Natural killer cell (primary cell): ENCODE measurements around the gene CDKL4. TPM values are rescaled to one million over a fixed set of nuclear protein-coding genes. Genes with fewer than 3 reads are reported as not detected.

Source experiments
- ATAC-seq, 3 donors: fragments of 150-1000 bp in 2 of 3; fragments of 200-7000 bp in 1 of 3; cut with Tn5 transposase; 1 replicate in 1 of 3; 2 replicates in 2 of 3; pipeline ENCODE4 v1.10.0; 2021; ENCODE audit warnings: mild to moderate bottlenecking in 2 of 3, moderate library complexity in 2 of 3
- DNase-seq, 2 donors: peaks; one replicate each; pipeline versions ENCODE4 v3.0.0 to v3.0.0-alpha.2; 2013 to 2021; ENCODE audit warnings: mixed read lengths in 1 of 2
- H3K27ac ChIP-seq: one replicate; pipeline ENCODE4 v1.5.1; 2013; ENCODE audit warnings: mild to moderate bottlenecking, low read length
- H3K27me3 ChIP-seq: one replicate; pipeline ENCODE4 v1.6.1; 2013; ENCODE audit warnings: low read length; ENCODE audit not compliant: control insufficient read depth, insufficient read depth
- H3K36me3 ChIP-seq: one replicate; pipeline ENCODE4 v1.6.1; 2013; ENCODE audit warnings: low read length; ENCODE audit not compliant: control insufficient read depth, insufficient read depth
- H3K4me1 ChIP-seq: one replicate; pipeline ENCODE4 v1.6.1; 2013; ENCODE audit warnings: low read length; ENCODE audit not compliant: control insufficient read depth, insufficient read depth
- H3K4me3 ChIP-seq: one replicate; pipeline ENCODE4 v1.5.1; 2013; ENCODE audit warnings: low read length
- H3K9me3 ChIP-seq: one replicate; pipeline ENCODE4 v1.6.1; 2013; ENCODE audit warnings: low read length; ENCODE audit not compliant: control insufficient read depth, insufficient read depth
- H3K27ac Mint-ChIP-seq, 2 donors: one replicate each; pipeline ENCODE4 v1.8.0; 2022; ENCODE audit warnings: mild to moderate bottlenecking in 2 of 2, mixed read lengths in 2 of 2, moderate library complexity in 1 of 2
- H3K27me3 Mint-ChIP-seq, 2 donors: one replicate each; pipeline ENCODE4 v1.8.0; 2022; ENCODE audit warnings: low read depth in 2 of 2, mixed read lengths in 2 of 2
- H3K36me3 Mint-ChIP-seq: one replicate; pipeline ENCODE4 v1.8.0; 2022; ENCODE audit warnings: mixed read lengths
- H3K4me1 Mint-ChIP-seq, 2 donors: one replicate each; pipeline ENCODE4 v1.8.0; 2022; ENCODE audit warnings: mixed read lengths in 2 of 2
- H3K4me3 Mint-ChIP-seq: one replicate; pipeline ENCODE4 v1.8.0; 2022; ENCODE audit warnings: mild to moderate bottlenecking, moderate library complexity, mixed read lengths
- H3K9me3 Mint-ChIP-seq, 2 donors: one replicate each; pipeline ENCODE4 v1.8.0; 2022; ENCODE audit warnings: mixed read lengths in 2 of 2
- WGBS: methylation state at CpG from one replicate; pipeline ENCODE4 v1.1.7; 2013; ENCODE audit warnings: missing lambda C conversion rate; ENCODE audit not compliant: insufficient coverage; 5-methylcytosine and 5-hydroxymethylcytosine counted together
- intact Hi-C: fragments of 100-400 bp; cut with micrococcal nuclease; formaldehyde crosslinking; loops from one replicate; pipeline ENCODE4 v1.14.2; 2022
- total RNA-seq, 4 donors: library from RNA; stranded (reverse); fragments of 120-200 nt in 1 of 4; gene quantifications; one replicate each; pipeline versions ENCODE4 v1.2.3 to v1.2.4, GENCODE V29; 2013 to 2022
- TF ChIP-seq, protein P1 (sequence below): fragments of 200-600 bp; IDR thresholded peaks from one replicate; pipeline ENCODE4 v1.8.0; 2022; ENCODE audit warnings: antibody characterized with exemption

The CDKL4 gene
- total RNA-seq, 3 donors from 2014 or later (not counting 1 experiment from before 2014, with no cell fraction given): not detected

DNA sequence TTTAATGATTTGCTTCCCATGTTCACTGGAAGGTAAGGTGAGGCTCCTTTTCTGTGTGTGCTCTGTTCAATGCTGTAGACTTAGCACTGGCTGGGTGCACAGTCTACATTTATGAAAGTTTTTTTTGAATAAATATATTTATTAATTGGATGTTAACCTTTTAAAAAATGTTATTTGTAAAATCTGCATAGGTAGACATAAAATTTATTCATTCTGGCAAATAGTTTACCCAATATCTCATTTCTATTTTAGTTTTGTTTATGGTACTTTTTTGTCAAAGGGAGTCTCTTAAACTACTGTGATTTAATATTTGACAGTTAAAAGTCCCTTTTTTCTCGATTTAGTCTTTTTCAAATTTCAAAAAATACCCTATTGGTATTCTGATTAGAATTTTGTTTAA is 19.9 kb downstream of the CDKL4 start:
- H3K4me3 ChIP-seq: no peak overlapping the region
- Mint-ChIP-seq H3K36me3 (no peaks in the 10 kb centered on the region), H3K27ac (no peak overlapping the region), H3K4me3 (no peak overlapping the region), H3K4me1 (peaks cover 19 to 21% of the 10 kb centered on the region in 2 donors), H3K9me3 (no peaks in the 10 kb centered on the region), H3K27me3 (peaks cover 0 to 5% of the 10 kb centered on the region in 2 donors)
- intact Hi-C loops: no loop called here
- no peaks in the 10 kb centered on the region for H3K36me3 ChIP-seq
- ATAC-seq: no peak
- no CpG with 5 or more reads among the region's 1 CpG for WGBS
- no peak for DNase-seq
- H3K27me3 ChIP-seq: no peaks in the 10 kb centered on the region
- no peak overlapping the region for H3K27ac ChIP-seq
- H3K9me3 ChIP-seq: no peaks in the 10 kb centered on the region
- H3K4me1 ChIP-seq: peaks cover 3% of the 10 kb centered on the region
- TF ChIP-seq, protein P1, sequence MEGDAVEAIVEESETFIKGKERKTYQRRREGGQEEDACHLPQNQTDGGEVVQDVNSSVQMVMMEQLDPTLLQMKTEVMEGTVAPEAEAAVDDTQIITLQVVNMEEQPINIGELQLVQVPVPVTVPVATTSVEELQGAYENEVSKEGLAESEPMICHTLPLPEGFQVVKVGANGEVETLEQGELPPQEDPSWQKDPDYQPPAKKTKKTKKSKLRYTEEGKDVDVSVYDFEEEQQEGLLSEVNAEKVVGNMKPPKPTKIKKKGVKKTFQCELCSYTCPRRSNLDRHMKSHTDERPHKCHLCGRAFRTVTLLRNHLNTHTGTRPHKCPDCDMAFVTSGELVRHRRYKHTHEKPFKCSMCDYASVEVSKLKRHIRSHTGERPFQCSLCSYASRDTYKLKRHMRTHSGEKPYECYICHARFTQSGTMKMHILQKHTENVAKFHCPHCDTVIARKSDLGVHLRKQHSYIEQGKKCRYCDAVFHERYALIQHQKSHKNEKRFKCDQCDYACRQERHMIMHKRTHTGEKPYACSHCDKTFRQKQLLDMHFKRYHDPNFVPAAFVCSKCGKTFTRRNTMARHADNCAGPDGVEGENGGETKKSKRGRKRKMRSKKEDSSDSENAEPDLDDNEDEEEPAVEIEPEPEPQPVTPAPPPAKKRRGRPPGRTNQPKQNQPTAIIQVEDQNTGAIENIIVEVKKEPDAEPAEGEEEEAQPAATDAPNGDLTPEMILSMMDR: no peak

DNA sequence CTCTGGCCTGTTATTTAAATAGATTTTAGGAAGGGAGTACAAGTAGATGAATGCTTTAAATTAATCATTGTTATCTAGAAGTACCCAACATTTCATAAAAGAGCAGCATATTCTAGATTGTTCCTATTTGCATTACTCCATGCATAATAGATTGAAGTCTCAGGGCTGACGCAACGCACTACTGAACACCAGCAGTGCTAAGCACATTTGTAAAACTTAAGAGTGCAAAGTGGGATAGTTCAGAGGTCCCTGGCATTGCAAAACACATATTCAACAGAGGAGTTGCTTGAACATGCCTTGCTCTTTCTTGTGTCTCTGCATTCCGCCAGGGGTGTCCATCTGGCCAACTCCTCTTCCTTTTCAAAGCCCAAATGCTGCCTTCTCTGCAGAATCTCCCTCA is 22.3 kb downstream of the CDKL4 start:
- Mint-ChIP-seq H3K4me1 (peaks cover 24 to 25% of the 10 kb centered on the region in 2 donors), H3K9me3 (no peaks in the 10 kb centered on the region), H3K4me3 (no peak overlapping the region), H3K27ac (no peak overlapping the region), H3K36me3 (no peaks in the 10 kb centered on the region), H3K27me3 (peaks cover 0 to 5% of the 10 kb centered on the region in 2 donors)
- Histone ChIP-seq H3K9me3 (no peaks in the 10 kb centered on the region), H3K4me1 (peaks cover 19% of the 10 kb centered on the region), H3K27me3 (no peaks in the 10 kb centered on the region), H3K36me3 (no peaks in the 10 kb centered on the region), H3K4me3 (no peak overlapping the region), H3K27ac (no peak overlapping the region)
- no peak for ATAC-seq
- 99% methylated on average over 3 of the region's 3 CpGs for WGBS
- no peak for DNase-seq
- intact Hi-C loops: no loop called here
- TF ChIP-seq, protein P1: no peak

DNA sequence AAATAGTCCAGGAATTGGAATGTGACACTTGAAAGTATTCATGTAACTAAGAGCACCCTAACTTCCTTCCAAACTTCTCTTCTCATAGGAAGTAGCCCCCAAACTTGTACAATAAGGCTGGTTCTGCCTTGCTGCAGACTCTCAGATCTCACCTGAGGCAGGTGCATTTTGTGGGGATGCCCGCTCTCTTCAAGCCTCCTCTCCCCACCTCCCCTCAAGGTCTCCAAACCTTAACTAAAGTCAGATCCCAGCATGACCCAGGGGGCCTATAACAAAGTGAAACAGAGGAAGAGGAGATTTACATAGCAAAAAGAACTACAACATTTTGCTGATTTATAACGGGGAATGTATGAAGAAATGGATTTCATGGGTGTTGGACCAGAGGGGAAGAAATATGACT is 23.6 kb downstream of the CDKL4 start:
- Histone ChIP-seq H3K4me3 (no peak overlapping the region), H3K9me3 (no peaks in the 10 kb centered on the region), H3K27ac (no peak overlapping the region), H3K36me3 (no peaks in the 10 kb centered on the region), H3K4me1 (peaks cover 27% of the 10 kb centered on the region), H3K27me3 (no peaks in the 10 kb centered on the region)
- DNase-seq (no peak), ATAC-seq (no peak)
- no peak overlapping the region for H3K4me3 Mint-ChIP-seq
- TF ChIP-seq, protein P1: no peak
- WGBS: 88% methylated on average over 1 of the region's 2 CpGs
- intact Hi-C loops: no loop called here
- H3K9me3 Mint-ChIP-seq: no peaks in the 10 kb centered on the region
- peaks cover 36% of the 10 kb centered on the region in 2 donors for H3K4me1 Mint-ChIP-seq
- peaks cover 0 to 5% of the 10 kb centered on the region in 2 donors for H3K27me3 Mint-ChIP-seq
- no peaks in the 10 kb centered on the region for H3K36me3 Mint-ChIP-seq
- H3K27ac Mint-ChIP-seq: no peak overlapping the region

DNA sequence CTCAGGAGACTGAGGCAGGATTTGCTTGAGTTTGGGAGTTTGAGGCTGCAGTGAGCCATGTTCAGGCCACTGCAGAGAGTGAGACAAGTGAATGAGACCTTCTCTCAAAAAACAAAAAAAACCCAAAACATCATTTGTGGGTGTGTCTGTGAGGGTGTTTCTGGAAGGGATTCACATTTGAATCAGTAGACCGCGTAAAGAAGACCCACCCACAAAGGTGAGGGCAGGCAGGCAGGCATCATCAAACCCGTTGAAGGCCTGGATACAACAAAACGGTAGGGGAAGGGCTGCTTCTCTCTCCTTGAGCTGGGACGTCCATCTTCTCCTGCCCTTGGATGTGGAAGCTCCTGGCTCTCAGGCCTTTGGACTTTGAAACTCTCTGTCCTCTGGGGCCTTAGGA is 25.4 kb downstream of the CDKL4 start:
- Histone ChIP-seq H3K4me3 (no peak overlapping the region), H3K9me3 (no peaks in the 10 kb centered on the region), H3K27ac (no peak overlapping the region), H3K36me3 (no peaks in the 10 kb centered on the region), H3K27me3 (no peaks in the 10 kb centered on the region), H3K4me1 (peaks cover 27% of the 10 kb centered on the region)
- H3K4me1 Mint-ChIP-seq: peaks cover 41 to 43% of the 10 kb centered on the region in 2 donors
- ATAC-seq (no peak), DNase-seq (peak in 1 of 2 donors; percentile 11)
- H3K27me3 Mint-ChIP-seq: no peaks in the 10 kb centered on the region
- H3K27ac Mint-ChIP-seq: peak overlapping the region; percentile 34 to 76
- TF ChIP-seq, protein P1: no peak
- H3K36me3 Mint-ChIP-seq: no peaks in the 10 kb centered on the region
- 89% methylated on average over 5 of the region's 5 CpGs for WGBS
- no peaks in the 10 kb centered on the region for H3K9me3 Mint-ChIP-seq
- no peak overlapping the region for H3K4me3 Mint-ChIP-seq
- intact Hi-C loops: no loop called here
